ENCODE data around the gene PERCC1. TPM values are rescaled to one million over a fixed set of nuclear protein-coding genes. Genes with fewer than 3 reads are reported as not detected.

Gene PERCC1
- total RNA-seq, 1 donor from 2014 or later = not detected

- Mint-ChIP-seq H3K4me1 (no peaks in the 10 kb centered on the region), H3K27me3 (ENCODE audit: low read depth) (no peaks in the 10 kb centered on the region), H3K27ac (no peak overlapping the region), H3K4me3 (no peak overlapping the region), H3K9me3 (no peaks in the 10 kb centered on the region), H3K36me3 (no peaks in the 10 kb centered on the region)
- TF ChIP-seq CTCF (IDR thresholded peaks at IDR 0.05; ENCODE audit: unreplicated experiment) = no peak
- no peak for DNase-seq (ENCODE audit: low spot score in 2 of 2, unreplicated experiment in 2 of 2)
Measured at GRCh38 chr16:1442697-1443096, 11.8 kb downstream of the PERCC1 start.

GRCh38 chr16:1443403-1443973 lies 12.6 kb downstream of the PERCC1 start:
- Mint-ChIP-seq H3K27me3 (ENCODE audit: low read depth) (no peaks in the 10 kb centered on the region), H3K4me1 (no peaks in the 10 kb centered on the region), H3K36me3 (no peaks in the 10 kb centered on the region), H3K27ac (no peak overlapping the region), H3K9me3 (no peaks in the 10 kb centered on the region), H3K4me3 (no peak overlapping the region)
- TF ChIP-seq CTCF (IDR thresholded peaks at IDR 0.05; ENCODE audit: unreplicated experiment) = no peak
- DNase-seq (ENCODE audit: low spot score in 2 of 2, unreplicated experiment in 2 of 2) = no peak

GRCh38 chr16:1443980-1444729 lies 13.3 kb downstream of the PERCC1 start, which contains the start of gene CCDC154:
Gene CCDC154 (minus strand): TSS chr16:1444556. CDS start chr16:1444322, 234 bp downstream.
- DNase-seq (ENCODE audit: low spot score in 2 of 2, unreplicated experiment in 2 of 2) = no peak
- Mint-ChIP-seq H3K36me3 (no peaks in the 10 kb centered on the region), H3K4me1 (no peaks in the 10 kb centered on the region), H3K27ac (no peak within 1 kb of the TSS), H3K4me3 (no peak within 1 kb of the TSS), H3K9me3 (no peaks in the 10 kb centered on the region), H3K27me3 (ENCODE audit: low read depth) (no peaks in the 10 kb centered on the region)
- TF ChIP-seq CTCF (IDR thresholded peaks at IDR 0.05; ENCODE audit: unreplicated experiment) = no peak

- no peak for DNase-seq (ENCODE audit: low spot score in 2 of 2, unreplicated experiment in 2 of 2)
- Mint-ChIP-seq H3K9me3 (no peaks in the 10 kb centered on the region), H3K27ac (no peak overlapping the region), H3K36me3 (peaks cover 2% of the 10 kb centered on the region), H3K4me1 (no peaks in the 10 kb centered on the region), H3K4me3 (no peak overlapping the region), H3K27me3 (ENCODE audit: low read depth) (no peaks in the 10 kb centered on the region)
- TF ChIP-seq CTCF (IDR thresholded peaks at IDR 0.05; ENCODE audit: unreplicated experiment) = no peak
Measured at GRCh38 chr16:1444730-1445517, 14.0 kb downstream of the PERCC1 start.

GRCh38 chr16:1445518-1446203 lies 14.8 kb downstream of the PERCC1 start:
- no peaks in the 10 kb centered on the region for H3K4me1 Mint-ChIP-seq
- no peak for DNase-seq (ENCODE audit: low spot score in 2 of 2, unreplicated experiment in 2 of 2)
- TF ChIP-seq CTCF (IDR thresholded peaks at IDR 0.05; ENCODE audit: unreplicated experiment) = no peak
- no peaks in the 10 kb centered on the region for H3K9me3 Mint-ChIP-seq
- peaks cover 2% of the 10 kb centered on the region for H3K36me3 Mint-ChIP-seq
- no peaks in the 10 kb centered on the region for H3K27me3 Mint-ChIP-seq (ENCODE audit: low read depth)
- no peak overlapping the region for H3K27ac Mint-ChIP-seq
- H3K4me3 Mint-ChIP-seq = no peak overlapping the region
